Activated naive CD8-positive, alpha-beta T cell treated with anti-CD3 and anti-CD28 coated beads, Interleukin-2, amount 50 U/mL, for 16 hours (primary cell): Measurements from ENCODE around the gene NCOA5.

Experiments used
- DNase-seq: peaks from one replicate; pipeline ENCODE4 v3.0.0-alpha.2; 2020; ENCODE audit warnings: low read depth, low spot score

NCOA5 gene

DNA sequence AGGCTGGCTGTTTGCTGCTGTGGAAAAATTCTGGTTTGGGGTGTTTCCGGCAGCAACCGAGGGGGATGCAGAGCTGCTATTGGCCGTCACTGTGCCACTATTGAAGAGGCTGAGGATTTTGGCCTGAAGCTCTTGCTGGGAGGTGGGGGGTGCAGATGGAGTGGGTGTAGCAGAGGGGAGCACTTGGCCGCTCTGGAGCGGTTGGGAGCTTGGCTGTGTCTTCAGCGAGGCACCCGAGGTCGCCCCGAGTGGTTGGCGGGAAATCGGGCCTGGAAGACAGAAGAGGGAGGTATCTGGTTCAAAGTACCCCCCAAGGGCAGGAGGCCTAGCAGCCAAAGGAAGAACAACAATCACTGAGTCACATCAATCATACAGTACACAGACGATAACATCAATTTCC lies 27.1 kb downstream of the NCOA5 start:
- no peak for DNase-seq

DNA sequence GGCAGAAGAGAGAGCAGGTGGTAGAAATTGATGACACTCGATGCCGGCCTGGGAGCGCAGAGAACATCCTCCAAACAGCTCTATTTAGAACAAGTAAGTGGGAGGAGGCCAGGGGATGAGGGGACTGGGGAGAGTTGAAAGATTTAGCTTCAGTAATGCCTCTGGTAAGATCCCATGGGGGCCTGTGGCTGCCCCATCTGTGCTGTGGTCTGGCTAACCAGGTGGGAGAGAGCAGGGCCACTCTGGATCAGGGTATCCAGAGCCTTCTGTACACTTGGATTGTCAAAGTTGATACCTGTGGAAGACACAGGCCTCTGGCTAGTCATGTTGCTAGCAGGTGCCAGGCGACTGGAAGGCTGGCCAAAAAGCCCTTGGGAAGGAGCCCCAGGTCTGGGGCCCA lies 27.6 kb downstream of the NCOA5 start:
- DNase-seq, result no peak

DNA sequence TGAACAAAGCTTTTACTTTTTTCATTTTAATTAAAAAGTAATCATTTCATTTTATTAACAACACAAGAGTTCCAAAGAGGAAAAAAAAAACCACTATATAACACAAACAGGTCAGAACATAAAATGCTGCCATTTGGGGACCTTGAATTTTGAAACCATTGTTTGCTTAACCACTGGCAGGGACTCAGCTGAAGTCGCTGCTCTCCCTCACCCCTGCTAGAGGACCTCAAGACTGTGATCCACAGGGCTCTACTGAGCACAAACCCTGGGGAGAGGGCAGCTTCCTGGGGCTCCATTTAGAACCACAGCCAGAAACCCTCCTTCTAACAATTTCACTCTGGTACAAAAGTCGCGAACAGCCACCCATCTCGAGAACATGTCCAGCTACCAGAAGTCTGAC lies 28.8 kb downstream of the NCOA5 start:
- no peak for DNase-seq

DNA sequence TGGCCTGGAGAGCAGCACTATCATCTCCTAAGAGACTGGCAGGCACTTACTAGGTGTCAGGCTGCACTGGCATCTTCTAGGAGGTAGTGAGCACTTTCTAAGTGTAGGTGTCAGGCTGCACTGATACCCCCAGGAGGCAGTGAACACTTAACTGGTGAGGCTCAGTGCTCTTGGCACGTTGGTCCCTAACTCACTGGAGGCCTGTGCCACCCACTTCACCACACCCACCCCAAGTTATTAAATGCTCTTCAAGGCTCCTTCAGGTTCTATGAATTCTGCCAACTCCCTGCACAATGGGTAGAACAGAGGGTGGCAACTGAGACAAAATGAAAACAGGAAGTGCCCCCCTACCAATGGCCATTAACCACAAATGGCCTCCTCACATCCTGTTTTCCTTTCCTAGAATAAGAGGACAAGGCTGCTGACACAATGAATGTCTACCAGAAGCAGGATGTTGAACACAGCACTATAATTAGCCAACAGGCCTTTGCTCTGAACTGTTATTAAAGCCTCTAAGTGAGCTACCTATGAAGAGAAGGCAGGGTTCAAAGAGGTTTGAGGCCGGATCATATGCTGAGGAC lies 29.4 kb downstream of the NCOA5 start:
- no peak for DNase-seq

GRCh38 chr20:46058599-46059281 lies 31.0 kb downstream of the NCOA5 start:
- DNase-seq, result no peak

GRCh38 chr20:46057856-46058598 lies 31.7 kb downstream of the NCOA5 start:
- DNase-seq, result no peak

DNA sequence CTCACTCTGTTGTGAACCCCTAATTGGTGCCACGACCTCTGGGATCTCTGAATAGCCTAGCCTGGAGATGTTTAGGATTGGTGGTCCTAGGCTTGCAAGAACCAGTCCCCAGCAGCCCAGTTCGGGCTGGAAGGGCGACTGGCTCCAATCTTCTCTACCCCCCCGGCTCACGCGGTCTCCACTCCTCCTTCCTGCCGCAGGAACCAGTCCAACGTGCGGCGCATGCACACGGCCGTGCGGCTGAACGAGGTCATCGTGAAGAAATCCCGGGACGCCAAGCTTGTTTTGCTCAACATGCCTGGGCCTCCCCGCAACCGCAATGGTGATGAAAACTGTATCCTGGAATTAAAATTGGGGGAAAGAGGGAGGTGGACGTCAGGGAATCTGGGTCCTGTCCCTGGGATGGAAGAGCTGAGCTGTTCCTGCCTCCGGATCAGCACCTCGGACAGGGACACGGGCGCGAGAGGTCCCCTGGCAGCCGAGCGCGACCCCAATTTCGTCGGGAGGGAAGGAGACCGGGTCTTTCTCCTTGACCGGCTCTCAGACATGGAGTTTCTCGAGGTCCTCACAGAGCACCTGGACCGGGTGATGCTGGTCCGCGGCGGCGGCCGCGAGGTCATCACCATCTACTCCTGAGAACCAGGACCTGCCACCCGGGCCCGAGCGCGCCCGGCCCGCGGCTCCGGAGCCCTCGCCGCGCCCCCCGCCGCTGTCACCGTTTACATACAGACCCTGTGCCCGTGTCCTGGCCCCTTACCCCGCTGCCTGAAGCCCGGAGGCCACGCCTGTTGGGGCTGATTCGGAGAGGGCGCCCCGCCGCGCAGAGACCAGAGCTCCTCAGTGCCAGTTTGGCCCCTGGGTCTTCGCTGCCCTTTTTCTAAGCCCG lies 32.5 kb downstream of the NCOA5 start:
- no peak for DNase-seq

GRCh38 chr20:46056027-46056833 lies 33.5 kb downstream of the NCOA5 start:
- no peak for DNase-seq

DNA sequence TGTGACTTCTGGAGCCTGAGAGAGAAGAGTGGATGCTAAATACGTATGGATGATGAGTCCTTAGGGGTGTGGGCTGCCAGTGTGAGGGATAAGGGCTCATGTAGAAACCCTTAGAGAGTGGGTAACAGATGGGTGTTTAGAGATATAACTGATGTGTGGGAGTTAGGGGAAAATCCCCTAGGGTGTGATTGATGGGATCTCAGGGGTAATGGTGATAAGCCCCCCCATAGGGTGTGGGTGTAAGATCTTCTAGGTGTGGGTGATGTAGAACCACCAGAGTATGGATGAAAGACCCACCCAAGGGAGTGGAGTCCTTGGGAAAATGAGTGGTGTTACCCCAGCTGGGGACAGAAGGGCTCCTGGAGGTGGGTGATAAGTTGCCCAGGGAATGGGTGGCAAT lies 34.5 kb downstream of the NCOA5 start:
- no peak for DNase-seq

GRCh38 chr20:46054606-46055005 lies 35.2 kb downstream of the NCOA5 start:
- no peak for DNase-seq

DNA sequence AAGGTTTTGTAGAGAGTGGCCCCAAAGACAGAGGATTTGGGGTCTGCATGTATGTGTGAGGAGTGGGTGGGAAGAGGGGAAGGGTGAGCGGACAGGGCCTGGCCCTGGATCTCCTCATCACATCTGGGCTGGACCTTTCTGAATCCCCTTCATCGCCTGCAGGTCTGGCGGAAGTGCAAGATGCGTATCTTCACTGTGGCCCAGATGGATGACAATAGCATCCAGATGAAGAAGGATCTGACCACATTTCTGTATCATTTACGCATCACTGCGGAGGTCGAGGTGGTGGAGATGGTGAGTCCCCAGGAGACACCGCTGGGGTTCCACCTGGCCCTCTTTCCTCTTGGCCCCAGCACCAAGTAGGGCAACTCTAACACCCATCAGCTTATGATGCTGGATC lies 36.3 kb downstream of the NCOA5 start:
- DNase-seq, result no peak

DNA sequence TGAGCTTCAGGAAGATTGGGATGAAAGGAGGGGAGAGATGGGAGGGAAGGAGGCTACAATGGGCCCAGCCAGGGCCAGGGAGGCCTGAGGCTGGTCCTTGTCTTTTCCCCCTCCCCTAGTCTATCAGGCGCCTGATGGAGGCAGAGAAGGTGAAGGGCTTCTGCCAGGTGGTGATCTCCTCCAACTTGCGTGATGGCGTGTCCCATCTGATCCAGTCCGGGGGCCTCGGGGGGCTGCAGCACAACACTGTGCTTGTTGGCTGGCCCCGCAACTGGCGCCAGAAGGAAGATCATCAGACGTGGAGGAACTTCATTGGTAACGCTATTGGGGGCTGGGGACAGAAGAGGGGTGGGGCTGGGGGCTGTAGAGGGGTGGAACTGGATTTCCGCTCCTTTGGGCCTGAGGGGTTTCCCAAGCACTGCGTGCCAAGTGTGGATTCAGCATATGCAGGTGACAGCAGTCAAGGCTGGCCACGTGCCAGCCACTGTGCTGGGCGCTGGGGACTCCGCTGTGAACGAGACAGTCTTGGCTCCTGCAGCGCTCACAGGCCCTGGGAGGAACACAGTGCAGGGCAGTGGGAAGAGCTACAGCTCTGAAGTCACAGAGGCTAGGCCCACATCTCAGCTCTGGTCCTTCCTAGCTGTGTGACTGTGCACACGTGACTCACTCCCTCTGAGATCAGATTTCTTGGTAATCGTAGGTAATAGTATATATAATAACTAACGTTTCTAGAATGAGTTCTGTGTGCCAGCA lies 38.0 kb downstream of the NCOA5 start:
- no peak for DNase-seq

DNA sequence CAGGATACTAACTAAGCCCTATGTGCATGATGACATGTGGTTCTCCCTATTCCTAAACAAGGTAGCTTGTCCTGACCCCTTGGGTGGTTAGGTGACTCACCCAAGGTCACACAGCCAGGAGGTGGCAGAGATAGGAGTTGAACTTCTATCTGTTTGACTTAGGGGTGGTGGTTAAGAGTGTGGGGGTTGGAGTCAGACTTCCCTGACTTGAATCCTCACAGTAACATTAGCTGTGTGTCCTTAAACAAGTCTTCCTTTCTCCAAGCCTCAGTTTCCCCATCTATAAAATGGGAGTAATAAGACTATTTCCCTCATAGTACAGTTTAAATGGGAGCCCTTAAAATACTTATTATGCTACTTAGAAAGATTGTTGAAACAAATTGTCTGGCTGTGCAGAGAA lies 38.9 kb downstream of the NCOA5 start:
- DNase-seq, result no peak

DNA sequence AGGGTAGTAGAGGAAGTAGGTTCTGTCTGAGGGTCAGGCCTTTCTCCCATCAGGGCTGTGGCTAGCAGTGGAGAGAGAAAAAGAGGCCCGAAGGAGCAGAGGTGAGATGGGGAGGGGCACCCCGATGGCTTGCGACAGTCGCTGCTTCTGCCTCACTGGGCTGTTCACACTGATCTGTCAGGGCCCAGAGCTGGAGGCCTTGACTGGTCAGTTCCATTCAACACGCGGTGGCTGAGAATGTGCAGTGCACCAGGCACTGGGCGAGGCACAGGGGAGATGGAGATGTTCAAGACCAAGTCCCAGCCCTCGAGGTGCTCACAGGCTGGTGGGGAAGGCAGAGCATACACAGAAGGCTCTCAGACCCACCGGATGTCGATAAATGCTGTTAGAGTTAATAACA lies 39.3 kb downstream of the NCOA5 start:
- no peak for DNase-seq

DNA sequence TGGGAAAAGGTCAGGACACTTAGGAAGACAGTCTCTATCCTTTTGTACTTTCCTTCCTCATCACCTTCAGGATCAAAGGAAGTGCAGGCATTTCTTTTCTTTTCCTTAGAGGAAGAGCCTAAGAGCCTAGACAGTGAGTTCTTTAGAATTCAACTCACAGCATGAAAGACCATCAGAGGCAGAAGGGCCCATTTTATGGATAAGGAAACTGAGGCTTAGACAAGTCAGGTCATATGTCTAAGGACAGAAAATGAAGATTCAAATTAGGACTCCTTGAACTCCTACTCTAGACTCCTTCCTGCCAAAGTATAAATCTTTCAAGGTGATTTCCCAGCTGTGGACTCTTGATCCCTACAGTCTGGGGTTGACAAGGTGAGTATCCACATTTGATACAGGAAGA lies 39.9 kb downstream of the NCOA5 start:
- DNase-seq, result no peak

DNA sequence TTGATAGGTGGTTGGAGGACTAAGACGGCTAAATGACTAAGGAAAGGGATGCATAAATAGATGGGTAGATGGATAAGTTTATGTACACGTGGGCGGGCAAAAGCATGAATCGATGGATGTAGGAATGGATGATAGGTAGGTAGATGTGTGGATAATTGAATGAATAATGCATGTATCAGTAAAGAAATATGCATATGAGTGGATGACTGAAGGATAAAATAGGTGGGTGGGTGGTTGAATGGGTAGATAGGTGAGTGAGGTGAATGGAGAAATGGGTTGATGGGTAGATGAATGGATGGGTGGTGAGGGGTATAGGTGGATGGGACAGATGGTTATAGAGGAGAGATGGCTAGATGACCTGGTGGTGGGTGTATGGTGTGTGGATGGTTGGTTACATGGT lies 40.6 kb downstream of the NCOA5 start:
- no peak for DNase-seq

DNA sequence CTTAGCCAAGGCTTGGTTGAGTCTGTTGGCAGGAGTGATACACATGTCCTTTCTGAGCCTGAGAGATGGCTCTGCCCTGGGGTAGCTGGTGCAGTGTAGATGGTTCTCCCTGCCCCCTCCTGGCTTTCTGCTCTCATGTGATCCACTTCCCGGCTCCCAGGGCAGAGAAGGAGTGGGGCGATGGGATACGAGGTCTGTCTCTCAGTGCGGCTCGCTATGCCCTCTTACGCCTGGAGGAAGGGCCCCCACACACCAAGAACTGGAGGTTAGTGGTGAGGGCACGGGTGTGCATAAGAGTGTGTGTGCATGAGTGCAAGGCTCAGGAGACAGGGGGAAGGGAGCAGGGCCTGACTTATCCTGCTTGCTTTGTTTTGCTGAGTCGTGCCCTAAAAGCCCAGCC lies 41.9 kb downstream of the NCOA5 start:
- no peak for DNase-seq

- DNase-seq, result no peak
These were observed 43.0 kb downstream of the NCOA5 start for GRCh38 chr20:46046588-46047310.

DNA sequence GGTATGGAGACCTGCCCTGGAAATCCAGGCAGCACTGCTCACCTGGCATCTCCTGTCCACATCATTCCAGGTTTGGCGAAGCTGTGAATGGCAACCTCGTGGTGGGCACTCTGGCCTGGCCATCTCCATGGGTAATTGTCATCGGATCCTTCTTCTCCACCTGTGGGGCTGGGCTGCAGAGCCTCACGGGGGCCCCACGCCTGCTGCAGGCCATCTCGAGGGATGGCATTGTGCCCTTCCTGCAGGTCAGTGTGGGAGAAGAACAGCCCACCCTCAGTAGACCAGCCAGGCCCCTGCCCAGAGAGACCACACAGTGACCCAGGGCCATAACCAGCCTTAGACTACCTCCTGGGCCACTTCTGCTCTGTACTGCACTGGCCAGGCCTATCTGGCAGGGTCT lies 44.9 kb downstream of the NCOA5 start:
- no peak for DNase-seq

DNA sequence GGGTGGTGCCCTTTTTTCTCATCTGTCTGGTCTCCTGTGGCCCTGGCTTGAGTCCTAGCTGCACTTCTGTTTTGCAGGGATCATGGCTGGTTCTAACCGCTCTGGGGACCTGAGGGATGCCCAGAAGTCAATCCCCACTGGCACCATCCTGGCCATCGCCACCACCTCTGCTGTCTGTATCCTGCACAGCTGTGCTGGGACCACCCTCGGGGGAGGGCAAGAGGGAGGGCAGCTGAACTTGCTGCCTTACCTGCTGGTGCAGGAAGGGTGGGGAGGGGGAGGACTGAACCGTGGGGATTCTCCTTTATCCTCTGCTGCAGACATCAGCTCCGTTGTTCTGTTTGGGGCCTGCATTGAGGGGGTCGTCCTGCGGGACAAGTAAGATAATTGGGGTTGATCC lies 46.2 kb downstream of the NCOA5 start:
- no peak for DNase-seq
